ENCODE results near the gene ECT2.
"Not testable (repeated sequence)": the region's sequence is repeated elsewhere in the genome, so short reads cannot be mapped to it uniquely, and the experiment has no call there.

Gene ECT2, protein sequence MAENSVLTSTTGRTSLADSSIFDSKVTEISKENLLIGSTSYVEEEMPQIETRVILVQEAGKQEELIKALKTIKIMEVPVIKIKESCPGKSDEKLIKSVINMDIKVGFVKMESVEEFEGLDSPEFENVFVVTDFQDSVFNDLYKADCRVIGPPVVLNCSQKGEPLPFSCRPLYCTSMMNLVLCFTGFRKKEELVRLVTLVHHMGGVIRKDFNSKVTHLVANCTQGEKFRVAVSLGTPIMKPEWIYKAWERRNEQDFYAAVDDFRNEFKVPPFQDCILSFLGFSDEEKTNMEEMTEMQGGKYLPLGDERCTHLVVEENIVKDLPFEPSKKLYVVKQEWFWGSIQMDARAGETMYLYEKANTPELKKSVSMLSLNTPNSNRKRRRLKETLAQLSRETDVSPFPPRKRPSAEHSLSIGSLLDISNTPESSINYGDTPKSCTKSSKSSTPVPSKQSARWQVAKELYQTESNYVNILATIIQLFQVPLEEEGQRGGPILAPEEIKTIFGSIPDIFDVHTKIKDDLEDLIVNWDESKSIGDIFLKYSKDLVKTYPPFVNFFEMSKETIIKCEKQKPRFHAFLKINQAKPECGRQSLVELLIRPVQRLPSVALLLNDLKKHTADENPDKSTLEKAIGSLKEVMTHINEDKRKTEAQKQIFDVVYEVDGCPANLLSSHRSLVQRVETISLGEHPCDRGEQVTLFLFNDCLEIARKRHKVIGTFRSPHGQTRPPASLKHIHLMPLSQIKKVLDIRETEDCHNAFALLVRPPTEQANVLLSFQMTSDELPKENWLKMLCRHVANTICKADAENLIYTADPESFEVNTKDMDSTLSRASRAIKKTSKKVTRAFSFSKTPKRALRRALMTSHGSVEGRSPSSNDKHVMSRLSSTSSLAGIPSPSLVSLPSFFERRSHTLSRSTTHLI

GRCh38 chr3:172750368-172751174, at the start of gene ECT2:
TSS of gene ECT2 (plus strand) at chr3:172750726. CDS start at chr3:172754531, 3,805 bp downstream.
- peak; percentile 98 for DNase-seq (ENCODE audit: low spot score)

- no peak for DNase-seq (ENCODE audit: low spot score)
These were observed 49.5 kb upstream of the ECT2 start for GRCh38 chr3:172700936-172701455.

GRCh38 chr3:172701751-172702150, 48.8 kb upstream of the ECT2 start:
- DNase-seq (ENCODE audit: low spot score), result no peak

GRCh38 chr3:172702256-172702655, 48.3 kb upstream of the ECT2 start:
- no peak for DNase-seq (ENCODE audit: low spot score)

- not testable (repeated sequence) for DNase-seq (ENCODE audit: low spot score)
These were observed 47.8 kb upstream of the ECT2 start for GRCh38 chr3:172702731-172703130.

- DNase-seq (ENCODE audit: low spot score), result no peak
These were observed 46.5 kb upstream of the ECT2 start for GRCh38 chr3:172704001-172704400.

GRCh38 chr3:172705170-172705569, 45.4 kb upstream of the ECT2 start:
- no peak for DNase-seq (ENCODE audit: low spot score)

- no peak for DNase-seq (ENCODE audit: low spot score)
These were observed 43.5 kb upstream of the ECT2 start for GRCh38 chr3:172707030-172707429.

DNA sequence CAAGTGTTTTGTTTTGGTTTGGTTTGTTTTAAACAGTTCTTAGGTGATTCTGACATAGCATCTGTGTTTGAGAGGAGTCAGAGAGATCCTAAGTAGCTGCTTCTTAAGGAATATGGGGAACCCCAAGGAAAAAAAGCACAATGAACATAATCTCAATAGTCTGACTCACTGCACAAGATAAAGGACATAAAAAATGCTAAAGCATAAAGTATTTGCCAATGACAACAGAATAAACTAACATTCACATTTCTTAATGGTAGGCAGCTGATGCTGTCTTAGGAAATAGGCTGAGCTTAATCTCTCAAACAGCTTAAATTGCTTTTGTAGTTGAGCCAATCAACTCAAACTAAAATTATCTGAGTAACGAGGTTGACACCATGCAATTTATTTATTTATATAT, 42.6 kb upstream of the ECT2 start:
- peak; percentile 18 for DNase-seq (ENCODE audit: low spot score)

- DNase-seq (ENCODE audit: low spot score), result no peak
These were observed 41.4 kb upstream of the ECT2 start for GRCh38 chr3:172708921-172709773.

DNA sequence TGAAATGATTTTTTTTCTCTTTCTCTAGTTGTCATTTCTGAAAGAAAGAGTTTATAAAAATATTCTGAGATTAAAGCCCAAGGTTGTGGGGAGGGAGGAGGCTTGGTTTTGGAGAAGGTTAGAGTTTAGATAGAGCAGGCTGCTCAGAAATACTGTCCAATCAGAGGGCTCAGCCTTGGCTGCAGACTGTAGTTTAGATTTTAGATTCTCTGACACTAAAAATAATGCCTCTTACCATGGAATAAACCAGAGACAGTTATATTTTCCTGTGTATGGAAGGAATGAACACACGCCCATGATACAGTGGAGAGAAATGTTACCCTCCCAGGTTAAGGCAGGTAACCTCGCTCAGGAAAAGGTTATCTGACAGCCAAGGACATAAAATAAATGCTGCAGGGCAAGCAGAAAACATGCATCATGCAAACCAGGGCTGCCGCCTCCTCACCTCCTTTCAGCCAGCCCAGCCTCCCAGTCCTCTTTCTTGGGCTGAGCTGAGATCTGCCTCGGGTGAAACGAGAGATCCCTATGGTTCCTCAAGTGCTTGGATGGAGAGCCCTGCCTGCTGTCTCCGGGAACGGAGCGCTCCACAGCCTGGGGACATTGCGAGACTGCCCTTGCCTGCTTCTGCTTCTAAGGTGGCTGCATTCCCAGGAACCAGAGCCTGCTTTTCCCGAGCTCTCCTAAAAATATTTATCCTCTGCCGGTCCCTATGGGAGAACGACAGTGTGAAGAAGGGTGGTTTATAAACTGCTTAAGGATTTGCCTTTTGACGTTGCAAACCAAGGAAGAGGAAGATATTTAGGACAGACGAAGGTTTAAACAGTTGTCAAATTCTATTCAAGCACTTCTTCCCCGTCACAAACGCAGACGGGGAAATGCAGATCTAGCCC, 40.5 kb upstream of the ECT2 start:
- peak; percentile 23 for DNase-seq (ENCODE audit: low spot score)

GRCh38 chr3:172710664-172711453, 39.7 kb upstream of the ECT2 start, which contains the start of gene NCEH1:
TSS of gene NCEH1 (minus strand) at chr3:172711067. CDS start at chr3:172710984, 83 bp downstream.
- peak; percentile 92 for DNase-seq (ENCODE audit: low spot score)

DNA sequence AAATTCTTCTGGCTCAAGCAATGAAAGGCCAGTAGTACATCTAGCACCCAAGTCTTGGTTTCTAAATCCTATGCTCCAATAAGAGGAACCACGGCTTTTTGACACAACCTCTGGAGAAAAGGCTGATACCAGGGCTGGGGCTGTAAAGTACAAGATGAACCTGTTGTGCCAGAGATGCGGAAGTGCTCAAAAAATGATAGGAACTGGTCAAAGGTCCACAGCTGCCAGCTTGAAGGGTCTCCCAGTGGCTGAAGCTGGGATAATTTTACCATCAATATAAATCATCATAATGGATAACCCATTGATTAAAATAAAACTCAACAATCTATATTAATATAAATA, 39.1 kb upstream of the ECT2 start:
- peak; percentile 30 for DNase-seq (ENCODE audit: low spot score)

- no peak for DNase-seq (ENCODE audit: low spot score)
These were observed 37.2 kb upstream of the ECT2 start for GRCh38 chr3:172713316-172713715.

DNA sequence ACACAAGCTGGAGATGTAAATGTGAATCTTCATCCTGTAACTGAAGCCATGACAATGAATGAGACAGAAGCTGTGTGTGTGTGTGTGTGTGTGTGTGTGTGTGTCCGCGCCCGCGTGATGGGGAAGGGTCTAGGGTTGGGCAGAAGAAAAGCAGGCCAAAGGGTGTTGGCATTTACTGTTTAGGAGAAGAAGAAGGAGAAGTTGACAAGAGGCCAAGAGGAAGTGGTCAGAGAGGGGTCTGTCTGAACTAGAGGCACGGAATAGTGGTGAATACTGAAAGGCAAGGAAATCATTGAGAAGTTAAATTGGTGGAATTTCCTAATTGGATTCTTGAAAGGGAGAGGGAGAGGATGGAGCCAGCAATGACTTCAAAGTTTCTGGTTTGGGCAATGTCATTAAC, 34.0 kb upstream of the ECT2 start:
- no peak for DNase-seq (ENCODE audit: low spot score)

DNA sequence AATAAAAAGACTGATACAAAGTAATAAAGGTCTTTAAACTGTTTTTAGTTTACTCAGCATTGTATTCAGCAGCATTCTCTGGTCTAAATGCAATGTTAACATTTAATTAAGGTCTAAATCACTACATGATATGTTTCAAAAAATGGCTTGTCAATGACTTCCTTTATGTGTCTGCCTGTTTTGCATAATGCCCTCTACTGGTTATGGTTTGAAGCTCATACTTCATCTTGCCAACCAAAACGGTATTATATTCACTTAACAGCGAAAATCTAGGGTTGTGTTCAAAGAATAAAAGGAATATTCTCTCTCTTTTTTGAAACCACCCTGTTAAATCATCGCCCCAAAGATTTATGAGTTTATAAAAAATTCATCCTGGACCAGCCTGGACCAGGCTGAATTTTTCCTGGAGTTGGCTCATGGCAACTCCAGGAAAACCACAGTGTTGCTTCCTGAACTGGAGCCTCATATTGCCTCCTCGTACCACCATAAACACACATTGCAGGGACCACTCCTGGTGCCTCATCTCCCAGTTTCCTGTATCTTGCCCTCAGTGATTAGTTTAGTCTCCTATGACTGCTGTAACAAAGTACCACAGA, 32.9 kb upstream of the ECT2 start:
- no peak for DNase-seq (ENCODE audit: low spot score)

GRCh38 chr3:172722536-172723040, 27.9 kb upstream of the ECT2 start:
- not testable (repeated sequence) for DNase-seq (ENCODE audit: low spot score)

GRCh38 chr3:172726380-172726779, 24.1 kb upstream of the ECT2 start:
- no peak for DNase-seq (ENCODE audit: low spot score)

All from AG08396 (cell line).